ENCODE results near the gene RNASE2.

DNA sequence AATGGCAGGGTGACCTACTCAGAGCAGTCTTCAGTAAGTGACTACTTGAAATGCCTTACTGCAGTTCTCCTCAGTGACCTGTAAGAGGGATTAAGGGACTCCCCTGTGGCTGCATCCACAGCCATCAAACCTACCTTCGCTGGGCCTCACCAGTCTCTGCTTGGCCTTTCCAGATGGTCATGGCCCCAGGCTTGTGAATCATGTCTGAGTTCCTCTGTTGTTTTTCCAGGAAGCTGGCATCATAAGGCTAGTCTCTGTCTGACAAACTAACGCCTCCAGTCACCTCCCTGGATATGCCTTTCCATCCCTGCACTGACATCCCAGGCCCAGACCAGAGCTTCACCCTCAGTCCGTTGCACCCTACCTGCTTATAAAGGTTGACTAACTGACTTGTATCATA, 14.0 kb downstream of the RNASE2 start:
- TF ChIP-seq HNF4G (IDR thresholded peaks at IDR 0.05) (no peak), YY1 (IDR thresholded peaks at IDR 0.05) (no peak), RAD21 (IDR thresholded peaks at IDR 0.05) (no peak)
- TF ChIP-seq, protein P1, sequence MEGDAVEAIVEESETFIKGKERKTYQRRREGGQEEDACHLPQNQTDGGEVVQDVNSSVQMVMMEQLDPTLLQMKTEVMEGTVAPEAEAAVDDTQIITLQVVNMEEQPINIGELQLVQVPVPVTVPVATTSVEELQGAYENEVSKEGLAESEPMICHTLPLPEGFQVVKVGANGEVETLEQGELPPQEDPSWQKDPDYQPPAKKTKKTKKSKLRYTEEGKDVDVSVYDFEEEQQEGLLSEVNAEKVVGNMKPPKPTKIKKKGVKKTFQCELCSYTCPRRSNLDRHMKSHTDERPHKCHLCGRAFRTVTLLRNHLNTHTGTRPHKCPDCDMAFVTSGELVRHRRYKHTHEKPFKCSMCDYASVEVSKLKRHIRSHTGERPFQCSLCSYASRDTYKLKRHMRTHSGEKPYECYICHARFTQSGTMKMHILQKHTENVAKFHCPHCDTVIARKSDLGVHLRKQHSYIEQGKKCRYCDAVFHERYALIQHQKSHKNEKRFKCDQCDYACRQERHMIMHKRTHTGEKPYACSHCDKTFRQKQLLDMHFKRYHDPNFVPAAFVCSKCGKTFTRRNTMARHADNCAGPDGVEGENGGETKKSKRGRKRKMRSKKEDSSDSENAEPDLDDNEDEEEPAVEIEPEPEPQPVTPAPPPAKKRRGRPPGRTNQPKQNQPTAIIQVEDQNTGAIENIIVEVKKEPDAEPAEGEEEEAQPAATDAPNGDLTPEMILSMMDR (IDR thresholded peaks at IDR 0.05; ENCODE audit: low read depth, low read length, missing input control) = no peak
- TF ChIP-seq, protein P2, sequence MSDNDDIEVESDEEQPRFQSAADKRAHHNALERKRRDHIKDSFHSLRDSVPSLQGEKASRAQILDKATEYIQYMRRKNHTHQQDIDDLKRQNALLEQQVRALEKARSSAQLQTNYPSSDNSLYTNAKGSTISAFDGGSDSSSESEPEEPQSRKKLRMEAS (IDR thresholded peaks at IDR 0.05) = no peak
- TF ChIP-seq, protein P3, sequence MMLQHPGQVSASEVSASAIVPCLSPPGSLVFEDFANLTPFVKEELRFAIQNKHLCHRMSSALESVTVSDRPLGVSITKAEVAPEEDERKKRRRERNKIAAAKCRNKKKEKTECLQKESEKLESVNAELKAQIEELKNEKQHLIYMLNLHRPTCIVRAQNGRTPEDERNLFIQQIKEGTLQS (IDR thresholded peaks at IDR 0.05) = no peak

Measured in liver (tissue), 3 donors.